ENCODE data around the gene THYN1. TPM values are rescaled to one million over a fixed set of nuclear protein-coding genes. Genes with fewer than 3 reads are reported as not detected.

THYN1 gene
- total and polyA plus RNA-seq, 2 of the 13 experiments (the other 11 are each of a cell fraction or from before 2014, with no cell fraction given): 36.1 to 87.6 TPM

- peak; percentile 37; the same call in 1 of the 2 replicates for TF ChIP-seq ZNF574 (CRISPR knock-in tag; IDR thresholded peaks at IDR 0.05)
- TF ChIP-seq CREM (IDR thresholded peaks at IDR 0.05): peak; percentile 78
- no peak for TF ChIP-seq CREM (CRISPR knock-in tag; IDR thresholded peaks at IDR 0.05)
- no peak for TF ChIP-seq RXRA (CRISPR knock-in tag; IDR thresholded peaks at IDR 0.05)
- TF ChIP-seq ZNF556 (CRISPR knock-in tag; IDR thresholded peaks at IDR 0.05; ENCODE audit: borderline replicate concordance): 0 out of 2 replicates have a peak, but pooled peaks have one; percentile 56
- peak; percentile 80 for TF ChIP-seq BCL6 (CRISPR knock-in tag; IDR thresholded peaks at IDR 0.05)
- TF ChIP-seq IKZF5 (CRISPR knock-in tag; IDR thresholded peaks at IDR 0.05): peak; percentile 65; the same call in 1 of the 2 replicates
- TF ChIP-seq ZFY (CRISPR knock-in tag; IDR thresholded peaks at IDR 0.05): peak; percentile 65
- no peak for TF ChIP-seq PHF20 (CRISPR knock-in tag; IDR thresholded peaks at IDR 0.05)
- peak; percentile 36; the same call in 1 of the 2 replicates for TF ChIP-seq NCOA2 (CRISPR knock-in tag; IDR thresholded peaks at IDR 0.05)
- no peak for TF ChIP-seq ZNF33B (CRISPR knock-in tag; IDR thresholded peaks at IDR 0.05)
- TF ChIP-seq HINFP (CRISPR knock-in tag; IDR thresholded peaks at IDR 0.05; ENCODE audit: low read depth): 0 out of 2 replicates have a peak, but pooled peaks have one; percentile 55
- TF ChIP-seq DNMT3B (CRISPR knock-in tag; conservative IDR thresholded peaks at IDR 0.05): no peak
- no peak for TF ChIP-seq SP4 (CRISPR knock-in tag; IDR thresholded peaks at IDR 0.05)
- TF ChIP-seq ZNF670 (CRISPR knock-in tag; IDR thresholded peaks at IDR 0.05; ENCODE audit: borderline replicate concordance): peak; percentile 37; the same call in 1 of the 2 replicates
- TF ChIP-seq ZBTB20 (CRISPR knock-in tag; IDR thresholded peaks at IDR 0.05; ENCODE audit: borderline replicate concordance, low read depth): peak; percentile 48; the same call in 1 of the 2 replicates
- TF ChIP-seq HNRNPLL (IDR thresholded peaks at IDR 0.05; ENCODE audit: low read depth, low read length, poor library complexity, severe bottlenecking): no peak
- no peak for TF ChIP-seq ZSCAN20 (CRISPR knock-in tag; IDR thresholded peaks at IDR 0.05; ENCODE audit: borderline replicate concordance)
- TF ChIP-seq MNT (IDR thresholded peaks at IDR 0.05): peak; percentile 43
- TF ChIP-seq SMARCC2 (IDR thresholded peaks at IDR 0.05): no peak
- TF ChIP-seq MYC (CRISPR knock-in tag; IDR thresholded peaks at IDR 0.05; ENCODE audit: borderline replicate concordance): peak; percentile 72
- TF ChIP-seq ZNF10 (CRISPR knock-in tag; IDR thresholded peaks at IDR 0.05; ENCODE audit: borderline replicate concordance, low read depth): no peak
- peak; percentile 73; the same call in 1 of the 2 replicates for TF ChIP-seq ZNF124 (CRISPR knock-in tag; IDR thresholded peaks at IDR 0.05)
Observed at GRCh38 chr11:134272381-134273316, 19.5 kb upstream of the THYN1 start (continued).
